Peyer's patch (tissue), 4 donors: ENCODE results near the gene SLC25A13.

Experiments
- POLR2A ChIP-seq, 2 donors: fragments of 450-650 bp; IDR thresholded peaks; one replicate each; pipeline ENCODE4 v1.5.1; 2017; ENCODE audit warnings: antibody characterized with exemption in 2 of 2, mild to moderate bottlenecking in 2 of 2, moderate library complexity in 2 of 2
- TF ChIP-seq, protein P1 (sequence below), 6 experiments: fragments of 450-650 bp in 4 of 6; fragments of 200-600 bp in 2 of 6; sonication (generic) in 1 of 6; IDR thresholded peaks; one replicate each; pipeline ENCODE4 v1.5.1; 2017 to 2019; ENCODE audit warnings: antibody characterized with exemption in 6 of 6, mild to moderate bottlenecking in 3 of 6, moderate library complexity in 1 of 6

DNA sequence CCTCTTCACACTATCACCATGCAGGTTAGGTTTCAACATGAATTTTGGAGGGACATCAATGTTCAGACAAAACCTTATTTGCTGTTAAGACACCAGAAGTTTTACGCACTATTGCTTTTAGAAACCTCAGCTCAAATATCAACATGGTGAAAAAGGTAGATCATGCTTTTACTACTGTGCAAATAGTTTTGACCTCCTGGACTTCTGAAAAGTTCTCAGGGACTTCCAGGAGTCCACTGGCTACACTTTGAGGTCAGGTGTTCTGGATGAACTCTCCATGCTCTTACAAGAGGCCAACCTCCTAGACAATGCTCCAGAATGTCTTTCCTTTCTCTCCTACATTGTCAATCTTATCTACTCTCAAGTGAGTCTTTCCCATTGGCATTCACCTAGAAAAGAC is 55.9 kb downstream of the SLC25A13 start:
- TF ChIP-seq, protein P1, sequence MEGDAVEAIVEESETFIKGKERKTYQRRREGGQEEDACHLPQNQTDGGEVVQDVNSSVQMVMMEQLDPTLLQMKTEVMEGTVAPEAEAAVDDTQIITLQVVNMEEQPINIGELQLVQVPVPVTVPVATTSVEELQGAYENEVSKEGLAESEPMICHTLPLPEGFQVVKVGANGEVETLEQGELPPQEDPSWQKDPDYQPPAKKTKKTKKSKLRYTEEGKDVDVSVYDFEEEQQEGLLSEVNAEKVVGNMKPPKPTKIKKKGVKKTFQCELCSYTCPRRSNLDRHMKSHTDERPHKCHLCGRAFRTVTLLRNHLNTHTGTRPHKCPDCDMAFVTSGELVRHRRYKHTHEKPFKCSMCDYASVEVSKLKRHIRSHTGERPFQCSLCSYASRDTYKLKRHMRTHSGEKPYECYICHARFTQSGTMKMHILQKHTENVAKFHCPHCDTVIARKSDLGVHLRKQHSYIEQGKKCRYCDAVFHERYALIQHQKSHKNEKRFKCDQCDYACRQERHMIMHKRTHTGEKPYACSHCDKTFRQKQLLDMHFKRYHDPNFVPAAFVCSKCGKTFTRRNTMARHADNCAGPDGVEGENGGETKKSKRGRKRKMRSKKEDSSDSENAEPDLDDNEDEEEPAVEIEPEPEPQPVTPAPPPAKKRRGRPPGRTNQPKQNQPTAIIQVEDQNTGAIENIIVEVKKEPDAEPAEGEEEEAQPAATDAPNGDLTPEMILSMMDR (IDR thresholded peaks at IDR 0.05), result no peak
- TF ChIP-seq POLR2A (IDR thresholded peaks at IDR 0.05), result no peak
